Spleen (tissue), 11 donors: Measurements from ENCODE around the gene PLOD2. TPM values are rescaled to one million over a fixed set of nuclear protein-coding genes. Genes with fewer than 3 reads are reported as not detected.

Experiments used
- DNase-seq: peaks from one replicate; pipeline ENCODE4 v3.0.0-alpha.2; 2020
- H3K27ac ChIP-seq, 8 donors: fragments of 200-600 bp; sonication (generic) in 7 of 8; 1 replicate in 4 of 8; 2 replicates in 4 of 8; pipeline versions ENCODE4 v1.5.0 to v1.8.0; 2016 to 2021; ENCODE audit warnings: inconsistent platforms in 4 of 8, mild to moderate bottlenecking in 4 of 8, moderate library complexity in 1 of 8
- H3K27me3 ChIP-seq, 7 donors: fragments of 200-600 bp; sonication (generic) in 6 of 7; replicated peaks in 1 of 7; 1 replicate in 4 of 7; 2 replicates in 3 of 7; pipeline versions ENCODE4 v1.5.0 to v1.8.0; 2016 to 2021; ENCODE audit warnings: inconsistent platforms in 3 of 7, mild to moderate bottlenecking in 1 of 7
- H3K36me3 ChIP-seq, 6 donors: fragments of 200-600 bp; sonication (generic) in 5 of 6; 1 replicate in 4 of 6; 2 replicates in 2 of 6; pipeline versions ENCODE4 v1.5.0 to v1.8.0; 2016 to 2021; ENCODE audit warnings: inconsistent platforms in 2 of 6
- H3K4me1 ChIP-seq, 6 donors: fragments of 200-600 bp; sonication (generic) in 5 of 6; 1 replicate in 3 of 6; 2 replicates in 3 of 6; pipeline versions ENCODE4 v1.5.0 to v1.8.0; 2016 to 2021; ENCODE audit warnings: inconsistent platforms in 3 of 6
- H3K4me3 ChIP-seq, 8 donors: fragments of 200-600 bp; sonication (generic) in 7 of 8; 1 replicate in 4 of 8; 2 replicates in 4 of 8; pipeline versions ENCODE4 v1.5.0 to v1.8.0; 2016 to 2021; ENCODE audit warnings: inconsistent platforms in 4 of 8, mild to moderate bottlenecking in 4 of 8, moderate library complexity in 2 of 8
- H3K9me3 ChIP-seq, 8 donors: fragments of 200-600 bp; sonication (generic) in 7 of 8; 1 replicate in 4 of 8; 2 replicates in 4 of 8; pipeline versions ENCODE4 v1.5.0 to v1.8.0; 2016 to 2021; ENCODE audit warnings: inconsistent platforms in 4 of 8
- CTCF ChIP-seq, 11 experiments: fragments of 200-600 bp in 7 of 11; fragments of 450-650 bp in 4 of 11; sonication (generic) in 4 of 11; IDR thresholded peaks in 8 of 11; conservative IDR thresholded peaks in 3 of 11; 1 replicate in 7 of 11; 2 replicates in 4 of 11; pipeline versions ENCODE4 v1.4.0 to v1.8.0; 2016 to 2021; ENCODE audit warnings: antibody characterized with exemption in 11 of 11, inconsistent platforms in 4 of 11, mild to moderate bottlenecking in 1 of 11
- POLR2A ChIP-seq, 3 donors: fragments of 450-650 bp; IDR thresholded peaks; one replicate each; pipeline ENCODE4 v1.5.1; 2017; ENCODE audit warnings: antibody characterized with exemption in 3 of 3, mild to moderate bottlenecking in 1 of 3
- POLR2AphosphoS5 ChIP-seq, 3 donors: sonication (generic); formaldehyde crosslinking; IDR thresholded peaks; one replicate each; pipeline ENCODE4 v1.5.1; 2017; ENCODE audit warnings: antibody characterized with exemption in 3 of 3
- WGBS, 5 donors: extraction: QIAGEN DNeasy Blood & Tissue Kit in 3 of 5; methylation state at CpG; one replicate each; pipeline versions ENCODE4 v1.1.5 to v1.1.7; 2013 to 2018; 5-methylcytosine and 5-hydroxymethylcytosine counted together
- intact Hi-C: fragments of 100-400 bp; cut with DNase I; formaldehyde crosslinking; loops from one replicate; pipeline ENCODE4 v1.15.0; 2023; ENCODE audit warnings: low total_unique reads
- polyA plus RNA-seq, 3 donors: library from polyadenylated mRNA; stranded (reverse); fragments of 200-250 nt; gene quantifications; one replicate each; pipeline ENCODE4 v1.2.1, GENCODE V29; 2013
- total RNA-seq, 7 donors: library from RNA; depleted of rRNA in 3 of 7; stranded (reverse); fragments of >200 nt in 3 of 7; fragmentation: NEBNext Ultra II Directional in 4 of 7; extraction: Animal tissue kit (Norgen Biotek cat#: 25700) in 4 of 7; gene quantifications; one replicate each; pipeline versions ENCODE4 v1.1.0 to v1.2.1, GENCODE V29; 2016 to 2021
- donor health status: healthy with polysubstance abuse.
- donor health status: DM: no; HTN: no; CAD: no; lungs with moderate emphysema.
- donor health status: DM: no; HTN: no; CAD: no.
- donor health status: Bipolar disorder and iron deficiency.
- donor health status: healthy.
- donor health status: DM: no; HTN: no; CAD: no.
- donor health status: DM: yes; HTN: yes; CAD: no.

Gene PLOD2
- total and polyA plus RNA-seq, 10 donors: 3.5 to 35.8 (median 11.2) TPM

GRCh38 chr3:146058241-146058640 is 102.7 kb downstream of the PLOD2 start:
- TF ChIP-seq POLR2A (IDR thresholded peaks at IDR 0.05) (no peak), POLR2AphosphoS5 (IDR thresholded peaks at IDR 0.05) (no peak), CTCF (IDR thresholded peaks at IDR 0.05 in 8 of 11, conservative IDR thresholded peaks at IDR 0.05 in 3 of 11) (no peak)
- H3K36me3 ChIP-seq: no peaks in the 10 kb centered on the region
- no peak overlapping the region for H3K27ac ChIP-seq
- H3K4me1 ChIP-seq: no peaks in the 10 kb centered on the region
- intact Hi-C loops: no loop called here
- no peak for DNase-seq
- H3K9me3 ChIP-seq: no peaks in the 10 kb centered on the region
- H3K4me3 ChIP-seq: no peak overlapping the region
- 75 to 84% (median 81%) methylated on average over 2 of the region's 2 CpGs for WGBS, 5 donors
- no peaks in the 10 kb centered on the region for H3K27me3 ChIP-seq

GRCh38 chr3:146052791-146053310 is 108.1 kb downstream of the PLOD2 start:
- TF ChIP-seq POLR2AphosphoS5 (IDR thresholded peaks at IDR 0.05): no peak
- TF ChIP-seq POLR2A (IDR thresholded peaks at IDR 0.05): no peak
- TF ChIP-seq CTCF (IDR thresholded peaks at IDR 0.05 in 8 of 11, conservative IDR thresholded peaks at IDR 0.05 in 3 of 11): no peak
- H3K4me1 ChIP-seq: no peaks in the 10 kb centered on the region
- no peaks in the 10 kb centered on the region for H3K36me3 ChIP-seq
- 82 to 89% (median 84%) methylated on average over 6 of the region's 6 CpGs for WGBS, 5 donors
- H3K27me3 ChIP-seq: no peaks in the 10 kb centered on the region
- no peaks in the 10 kb centered on the region for H3K9me3 ChIP-seq
- DNase-seq: no peak
- no peak overlapping the region for H3K4me3 ChIP-seq
- peak overlapping the region in 1 of 8 donors; percentile 8 for H3K27ac ChIP-seq
- intact Hi-C loops: no loop called here

GRCh38 chr3:146052056-146052790 is 108.8 kb downstream of the PLOD2 start:
- intact Hi-C loops: no loop called here
- Histone ChIP-seq H3K27me3 (no peaks in the 10 kb centered on the region), H3K4me1 (no peaks in the 10 kb centered on the region), H3K36me3 (no peaks in the 10 kb centered on the region), H3K9me3 (no peaks in the 10 kb centered on the region), H3K27ac (peak overlapping the region in 1 of 8 donors; percentile 8), H3K4me3 (no peak overlapping the region)
- DNase-seq: no peak
- TF ChIP-seq CTCF (IDR thresholded peaks at IDR 0.05 in 8 of 11, conservative IDR thresholded peaks at IDR 0.05 in 3 of 11) (no peak), POLR2A (IDR thresholded peaks at IDR 0.05) (no peak), POLR2AphosphoS5 (IDR thresholded peaks at IDR 0.05) (no peak)
- 66 to 77% (median 72%) methylated on average over 2 of the region's 2 CpGs for WGBS, 5 donors

- Histone ChIP-seq H3K4me3 (no peak overlapping the region), H3K27me3 (no peaks in the 10 kb centered on the region), H3K27ac (no peak overlapping the region), H3K4me1 (no peaks in the 10 kb centered on the region), H3K9me3 (no peaks in the 10 kb centered on the region), H3K36me3 (no peaks in the 10 kb centered on the region)
- intact Hi-C loops: no loop called here
- no peak for DNase-seq
- 66 to 80% (median 71%) methylated on average over 5 of the region's 5 CpGs for WGBS, 5 donors
- TF ChIP-seq CTCF (IDR thresholded peaks at IDR 0.05 in 8 of 11, conservative IDR thresholded peaks at IDR 0.05 in 3 of 11): no peak
- TF ChIP-seq POLR2A (IDR thresholded peaks at IDR 0.05): no peak
- TF ChIP-seq POLR2AphosphoS5 (IDR thresholded peaks at IDR 0.05): no peak
Measured at GRCh38 chr3:146050691-146051090, 110.3 kb downstream of the PLOD2 start.
